ENCODE data around the gene HCN2. TPM values are rescaled to one million over a fixed set of nuclear protein-coding genes. Genes with fewer than 3 reads are reported as not detected.

HCN2 gene
- total and polyA plus RNA-seq, 2 of the 8 experiments (the other 6 are each of a cell fraction or from before 2014, with no cell fraction given) = 1.0 to 4.0 TPM

DNA sequence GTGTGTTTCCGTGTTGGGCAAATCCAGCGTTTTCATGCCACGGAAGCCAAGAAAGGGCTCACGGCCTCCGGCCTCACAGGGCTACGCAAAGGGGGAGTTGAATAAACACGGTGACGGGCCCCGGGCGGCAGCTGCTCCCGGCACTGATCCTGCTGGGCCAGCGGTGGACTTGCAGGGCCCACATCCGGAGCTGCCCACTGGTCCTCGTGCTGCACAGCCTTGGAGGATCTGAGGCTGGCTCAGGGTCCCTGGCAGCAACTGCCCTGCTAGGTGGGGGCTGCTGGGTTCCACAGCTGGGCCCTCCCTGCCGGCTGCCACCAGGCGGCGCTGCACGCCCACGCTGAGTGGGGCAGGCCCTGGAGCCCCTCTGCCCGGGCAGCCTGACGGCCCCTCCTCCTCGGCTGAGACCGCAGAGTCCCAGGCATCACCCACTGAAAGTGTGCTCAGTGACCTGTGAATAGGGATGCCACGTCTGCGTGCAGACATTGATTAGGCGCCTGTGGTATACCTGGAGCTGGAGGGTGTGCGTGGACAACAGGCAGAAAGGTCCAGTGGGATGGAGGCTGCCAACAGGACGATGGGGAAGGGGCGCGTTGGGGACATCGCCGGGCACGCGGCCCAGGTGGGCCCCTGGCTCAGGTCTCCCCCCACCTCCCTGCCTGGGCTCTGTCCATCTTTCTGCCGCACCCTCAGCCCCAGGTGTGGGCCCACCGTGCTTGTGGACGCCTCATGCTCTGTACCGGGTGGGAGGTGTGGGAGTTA lies 5.3 kb upstream of the HCN2 start:
- Histone ChIP-seq H3K4me3 (ENCODE audit: extremely low read depth in 1 of 4, insufficient read depth in 2 of 4, low read depth in 3 of 4, low read length in 4 of 4) (no peak overlapping the region), H2BK12ac (ENCODE audit: low read depth, low read length) (no peak overlapping the region), H2BK5ac (ENCODE audit: low read depth, low read length) (peak overlapping the region; percentile 56; the same call in 1 of the 2 replicates), H3K27me3 (replicated peaks in 1 of 4; ENCODE audit: control insufficient read depth in 3 of 4, extremely low read depth in 1 of 4, insufficient read depth in 3 of 4, low read length in 3 of 4) (peaks cover 11 to 13% (median 12%) of the 10 kb centered on the region in 4 experiments), H4K91ac (replicated peaks; ENCODE audit: insufficient read length, low read length) (no peak overlapping the region), H2BK15ac (ENCODE audit: low read length) (no peak overlapping the region), H3K23me2 (ENCODE audit: low read depth, low read length) (0 out of 2 replicates have a peak, but pooled peaks cover 2% of the 10 kb centered on the region), H4K5ac (ENCODE audit: insufficient read length, low read depth, low read length) (no peak overlapping the region), H4K20me1 (replicated peaks in 1 of 2; ENCODE audit: control insufficient read depth in 1 of 2, insufficient read depth in 2 of 2, low read length in 2 of 2) (peaks cover 20 to 29% of the 10 kb centered on the region in 2 experiments), H3K9ac (replicated peaks in 1 of 4; ENCODE audit: extremely low read depth in 1 of 4, low read depth in 3 of 4, low read length in 3 of 4) (no peak overlapping the region), H3K9me3 (ENCODE audit: insufficient read depth in 2 of 2, low read depth in 1 of 2, low read length in 1 of 2) (no peaks in the 10 kb centered on the region), H3K79me2 (ENCODE audit: control insufficient read depth in 1 of 2, insufficient read depth in 2 of 2, low read length in 2 of 2) (peaks cover 0 to 11% of the 10 kb centered on the region in 2 experiments; a peak in 2 of 4 replicates), H3K56ac (replicated peaks; ENCODE audit: insufficient read length, low read depth, low read length) (no peak overlapping the region), H3K4ac (replicated peaks; ENCODE audit: insufficient read length, low read depth, low read length) (no peak overlapping the region), H3K36me3 (ENCODE audit: control insufficient read depth in 2 of 4, insufficient read depth in 4 of 4, low read length in 3 of 4) (peaks cover 7 to 31% (median 23%) of the 10 kb centered on the region in 4 experiments; a peak in 6 of 8 replicates), H2AK5ac (ENCODE audit: low read depth, low read length) (no peak overlapping the region), H3K18ac (ENCODE audit: extremely low read depth, low read length) (0 out of 2 replicates have a peak overlapping the region, but pooled peaks have one; percentile 1), H4K8ac (ENCODE audit: extremely low read depth, insufficient read depth, low read length) (no peak overlapping the region; the same call in none of the 2 replicates), H2BK120ac (replicated peaks; ENCODE audit: low read depth, low read length) (no peak overlapping the region), H3K79me1 (ENCODE audit: low read depth, low read length) (peaks cover 3% of the 10 kb centered on the region), H3K14ac (ENCODE audit: insufficient read length) (no peak overlapping the region), H3K23ac (ENCODE audit: insufficient read length) (no peak overlapping the region), H3K27ac (ENCODE audit: low read depth, low read length) (no peak overlapping the region), H3K4me1 (replicated peaks in 1 of 4; ENCODE audit: control insufficient read depth in 3 of 4, insufficient read depth in 4 of 4, low read length in 3 of 4) (peaks cover 0 to 12% (median 5%) of the 10 kb centered on the region in 4 experiments; a peak in 5 of 7 replicates), H2AFZ (ENCODE audit: low read length) (no peak overlapping the region), H2BK20ac (ENCODE audit: low read length) (no peak overlapping the region), H3K4me2 (ENCODE audit: insufficient read depth in 1 of 2, low read depth in 2 of 2, low read length in 2 of 2) (no peak overlapping the region)
- 62% methylated on average over 38 of the region's 38 CpGs; no CpG with 5 or more reads in 1 of the 2 experiments for WGBS, 2 experiments (ENCODE audit: extremely low coverage in 1 of 2, insufficient coverage in 1 of 2, insufficient read length in 1 of 2, insufficient replicate concordance in 2 of 2, low coverage in 1 of 2, low lambda C conversion rate in 2 of 2, missing lambda C conversion rate in 1 of 2)
- DNase-seq (ENCODE audit: low read depth in 1 of 2, low spot score in 2 of 2) = peak in 1 of 2 experiments; percentile 94
- ChIA-PET POLR2A (ENCODE audit: partially characterized antibody) (interaction anchor here (0.6 to 6.3 kb wide), 18 partner anchors 9 to 443 kb away, joined by 3 to 78 read pairs (median 4); partner anchors contain the start of genes BSG, CDC34 and GZMM), CTCF (ENCODE audit: partially characterized antibody) (interaction anchor here (0.7 to 4.7 kb wide), 20 partner anchors 9 to 313 kb away, joined by 3 to 51 read pairs (median 4); no protein-coding TSS in a partner anchor)
- FAIRE-seq = no peak
- TF ChIP-seq, protein P1, sequence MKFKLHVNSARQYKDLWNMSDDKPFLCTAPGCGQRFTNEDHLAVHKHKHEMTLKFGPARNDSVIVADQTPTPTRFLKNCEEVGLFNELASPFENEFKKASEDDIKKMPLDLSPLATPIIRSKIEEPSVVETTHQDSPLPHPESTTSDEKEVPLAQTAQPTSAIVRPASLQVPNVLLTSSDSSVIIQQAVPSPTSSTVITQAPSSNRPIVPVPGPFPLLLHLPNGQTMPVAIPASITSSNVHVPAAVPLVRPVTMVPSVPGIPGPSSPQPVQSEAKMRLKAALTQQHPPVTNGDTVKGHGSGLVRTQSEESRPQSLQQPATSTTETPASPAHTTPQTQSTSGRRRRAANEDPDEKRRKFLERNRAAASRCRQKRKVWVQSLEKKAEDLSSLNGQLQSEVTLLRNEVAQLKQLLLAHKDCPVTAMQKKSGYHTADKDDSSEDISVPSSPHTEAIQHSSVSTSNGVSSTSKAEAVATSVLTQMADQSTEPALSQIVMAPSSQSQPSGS (IDR thresholded peaks at IDR 0.05; ENCODE audit: low read length) = peak; percentile 79
- TF ChIP-seq RXRA (IDR thresholded peaks at IDR 0.05; ENCODE audit: insufficient read depth, low read depth, low read length) (no peak), KDM5A (IDR thresholded peaks at IDR 0.05; ENCODE audit: low read length) (no peak), POLR2AphosphoS5 (IDR thresholded peaks at IDR 0.05; ENCODE audit: low read depth, low read length) (peak; percentile 78), KDM4A (IDR thresholded peaks at IDR 0.05; ENCODE audit: low read depth, low read length, severe bottlenecking) (no peak), POLR2A (IDR thresholded peaks at IDR 0.05; ENCODE audit: control extremely low read depth in 1 of 2, low read depth in 2 of 2, low read length in 2 of 2) (peak in 1 of 2 experiments; percentile 69; a peak in 2 of 3 replicates), EGR1 (IDR thresholded peaks at IDR 0.05; ENCODE audit: borderline replicate concordance, low read depth, low read length) (peak; percentile 66; the same call in 1 of the 2 replicates), SIN3A (conservative IDR thresholded peaks at IDR 0.05 in 1 of 2, IDR thresholded peaks at IDR 0.05 in 1 of 2; ENCODE audit: low read depth in 1 of 2, low read length in 2 of 2) (0 out of 4 replicates have a peak, but pooled peaks of 1 of the 2 experiments have one; percentile 51), TCF12 (IDR thresholded peaks at IDR 0.05; ENCODE audit: low read depth, low read length) (0 out of 2 replicates have a peak, but pooled peaks have one; percentile 45)
